Measurements from ENCODE around the gene HNF1B.

Gene HNF1B

GRCh38 chr17:37710344-37710886 is 34.4 kb downstream of the HNF1B start:
- Histone ChIP-seq H3K9ac (no peak overlapping the region), H3K4me3 (no peak overlapping the region), H3K4me1 (peaks cover 0 to 38% (median 10%) of the 10 kb centered on the region in 10 experiments; a peak in 12 of 20 replicates), H3K4me2 (no peak overlapping the region), H3K27ac (peak overlapping the region in 1 of 11 experiments; percentile 7; a peak in 1 of 22 replicates), H3K9me3 (replicated peaks in 1 of 11) (peaks cover 0 to 10% (median 0%) of the 10 kb centered on the region in 11 experiments; a peak in 3 of 22 replicates), H4K20me1 (no peaks in the 10 kb centered on the region), H3K36me3 (no peaks in the 10 kb centered on the region), H3K27me3 (no peaks in the 10 kb centered on the region)
- TF ChIP-seq Cebpa-rat (IDR thresholded peaks at IDR 0.05): no peak

- no peaks in the 10 kb centered on the region for H4K20me1 ChIP-seq
- peaks cover 0 to 10% (median 0%) of the 10 kb centered on the region in 11 experiments; a peak in 3 of 22 replicates for H3K9me3 ChIP-seq (replicated peaks in 1 of 11)
- H3K4me1 ChIP-seq: peaks cover 0 to 37% (median 10%) of the 10 kb centered on the region in 10 experiments; a peak in 12 of 20 replicates
- H3K27ac ChIP-seq: no peak overlapping the region
- TF ChIP-seq Cebpa-rat (IDR thresholded peaks at IDR 0.05): no peak
- H3K4me2 ChIP-seq: peak overlapping the region in 4 of 11 experiments; percentile 13 to 36 (median 28); a peak in 4 of 22 replicates
- no peak overlapping the region for H3K4me3 ChIP-seq
- no peak overlapping the region for H3K9ac ChIP-seq
- no peaks in the 10 kb centered on the region for H3K36me3 ChIP-seq
- H3K27me3 ChIP-seq: no peaks in the 10 kb centered on the region
Observed at GRCh38 chr17:37708616-37709212, 36.1 kb downstream of the HNF1B start.

GRCh38 chr17:37708008-37708615 is 36.7 kb downstream of the HNF1B start:
- Histone ChIP-seq H3K4me1 (peaks cover 0 to 31% (median 4%) of the 10 kb centered on the region in 10 experiments; a peak in 11 of 20 replicates), H3K9me3 (replicated peaks in 1 of 11) (peaks cover 0 to 10% (median 0%) of the 10 kb centered on the region in 11 experiments; a peak in 3 of 22 replicates), H3K9ac (no peak overlapping the region), H3K27me3 (no peaks in the 10 kb centered on the region), H3K4me3 (no peak overlapping the region), H3K36me3 (no peaks in the 10 kb centered on the region), H3K27ac (no peak overlapping the region), H3K4me2 (peak overlapping the region in 1 of 11 experiments; percentile 24; a peak in 1 of 22 replicates), H4K20me1 (no peaks in the 10 kb centered on the region)
- TF ChIP-seq Cebpa-rat (IDR thresholded peaks at IDR 0.05): no peak

- Histone ChIP-seq H3K4me3 (no peak overlapping the region), H3K4me2 (peak overlapping the region in 2 of 11 experiments; percentile 14 to 15; a peak in 3 of 22 replicates), H4K20me1 (no peaks in the 10 kb centered on the region), H3K36me3 (no peaks in the 10 kb centered on the region), H3K9me3 (replicated peaks in 1 of 11) (peaks cover 0 to 10% (median 0%) of the 10 kb centered on the region in 11 experiments; a peak in 3 of 22 replicates), H3K27ac (no peak overlapping the region), H3K27me3 (no peaks in the 10 kb centered on the region), H3K9ac (no peak overlapping the region), H3K4me1 (peaks cover 0 to 14% (median 0%) of the 10 kb centered on the region in 10 experiments; a peak in 4 of 20 replicates)
- TF ChIP-seq Cebpa-rat (IDR thresholded peaks at IDR 0.05): no peak
Observed at GRCh38 chr17:37706446-37706845, 38.4 kb downstream of the HNF1B start.

GRCh38 chr17:37702598-37702997 is 42.3 kb downstream of the HNF1B start:
- Histone ChIP-seq H3K36me3 (no peaks in the 10 kb centered on the region), H3K27me3 (no peaks in the 10 kb centered on the region), H3K27ac (no peak overlapping the region), H3K4me3 (no peak overlapping the region), H3K9me3 (replicated peaks in 1 of 11) (no peaks in the 10 kb centered on the region), H3K4me1 (peaks cover 0 to 9% (median 0%) of the 10 kb centered on the region in 10 experiments; a peak in 4 of 20 replicates), H3K9ac (no peak overlapping the region), H3K4me2 (no peak overlapping the region), H4K20me1 (no peaks in the 10 kb centered on the region)
- no peak for TF ChIP-seq Cebpa-rat (IDR thresholded peaks at IDR 0.05)

GRCh38 chr17:37701496-37701898 is 43.4 kb downstream of the HNF1B start:
- Histone ChIP-seq H3K4me2 (peak overlapping the region in 3 of 11 experiments; percentile 22 to 71 (median 41); a peak in 4 of 22 replicates), H3K4me3 (no peak overlapping the region; a peak in 1 of 20 replicates), H3K9ac (no peak overlapping the region), H3K4me1 (peaks cover 0 to 9% (median 0%) of the 10 kb centered on the region in 10 experiments; a peak in 5 of 20 replicates), H3K9me3 (replicated peaks in 1 of 11) (no peaks in the 10 kb centered on the region), H3K27ac (no peak overlapping the region), H3K36me3 (no peaks in the 10 kb centered on the region), H4K20me1 (no peaks in the 10 kb centered on the region), H3K27me3 (no peaks in the 10 kb centered on the region)
- TF ChIP-seq Cebpa-rat (IDR thresholded peaks at IDR 0.05): no peak

- H3K4me3 ChIP-seq: no peak overlapping the region
- no peaks in the 10 kb centered on the region for H3K27me3 ChIP-seq
- H3K9me3 ChIP-seq (replicated peaks in 1 of 11): no peaks in the 10 kb centered on the region
- no peaks in the 10 kb centered on the region for H4K20me1 ChIP-seq
- H3K9ac ChIP-seq: no peak overlapping the region
- H3K4me2 ChIP-seq: no peak overlapping the region
- TF ChIP-seq Cebpa-rat (IDR thresholded peaks at IDR 0.05): no peak
- H3K36me3 ChIP-seq: no peaks in the 10 kb centered on the region
- H3K27ac ChIP-seq: no peak overlapping the region
- H3K4me1 ChIP-seq: peaks cover 0 to 7% (median 0%) of the 10 kb centered on the region in 10 experiments; a peak in 3 of 20 replicates
Observed at GRCh38 chr17:37700881-37701280, 44.0 kb downstream of the HNF1B start.

- H3K9ac ChIP-seq: no peak overlapping the region
- H3K4me2 ChIP-seq: no peak overlapping the region
- TF ChIP-seq Cebpa-rat (IDR thresholded peaks at IDR 0.05): no peak
- no peaks in the 10 kb centered on the region for H3K27me3 ChIP-seq
- no peak overlapping the region for H3K4me3 ChIP-seq
- no peaks in the 10 kb centered on the region for H4K20me1 ChIP-seq
- H3K36me3 ChIP-seq: no peaks in the 10 kb centered on the region
- peaks cover 0 to 13% (median 0%) of the 10 kb centered on the region in 10 experiments; a peak in 5 of 20 replicates for H3K4me1 ChIP-seq
- no peak overlapping the region for H3K27ac ChIP-seq
- H3K9me3 ChIP-seq (replicated peaks in 1 of 11): peaks cover 0 to 6% (median 0%) of the 10 kb centered on the region in 11 experiments; a peak in 3 of 22 replicates
Observed at GRCh38 chr17:37699285-37699973, 45.4 kb downstream of the HNF1B start.

- H3K4me2 ChIP-seq: no peak overlapping the region
Observed at GRCh38 chr17:37698911-37699255, 46.0 kb downstream of the HNF1B start.

More at GRCh38 chr17:37698911-37699255, 46.0 kb downstream of the HNF1B start:
- peaks cover 0 to 15% (median 2%) of the 10 kb centered on the region in 10 experiments; a peak in 12 of 20 replicates for H3K4me1 ChIP-seq
- H3K27me3 ChIP-seq: no peaks in the 10 kb centered on the region
- no peak overlapping the region for H3K9ac ChIP-seq
- no peaks in the 10 kb centered on the region for H3K36me3 ChIP-seq
- H4K20me1 ChIP-seq: no peaks in the 10 kb centered on the region
- H3K4me3 ChIP-seq: no peak overlapping the region
- no peak for TF ChIP-seq Cebpa-rat (IDR thresholded peaks at IDR 0.05)
- H3K9me3 ChIP-seq (replicated peaks in 1 of 11): peaks cover 0 to 6% (median 0%) of the 10 kb centered on the region in 11 experiments; a peak in 3 of 22 replicates
- no peak overlapping the region for H3K27ac ChIP-seq
